HFFc6 (cell line): Measurements from ENCODE around the gene BRINP3. TPM values are rescaled to one million over a fixed set of nuclear protein-coding genes. Genes with fewer than 3 reads are reported as not detected.

Source experiments
- DNase-seq: peaks from one replicate; pipeline ENCODE4 v3.0.0-alpha.2; 2018
- H3K27ac Mint-ChIP-seq: 2 replicates; pipeline ENCODE4 v1.8.0; 2020; ENCODE audit warnings: mild to moderate bottlenecking, mixed read lengths
- H3K27me3 Mint-ChIP-seq: 2 replicates; pipeline ENCODE4 v1.8.0; 2021; ENCODE audit warnings: mild to moderate bottlenecking, moderate library complexity, mixed read lengths; ENCODE audit not compliant: insufficient read depth
- H3K36me3 Mint-ChIP-seq: 2 replicates; pipeline ENCODE4 v1.8.0; 2021; ENCODE audit warnings: low read depth, mixed read lengths
- H3K4me1 Mint-ChIP-seq: 2 replicates; pipeline ENCODE4 v1.8.0; 2020; ENCODE audit warnings: low read depth, mixed read lengths
- H3K4me3 Mint-ChIP-seq: 2 replicates; pipeline ENCODE4 v1.8.0; 2020; ENCODE audit warnings: mild to moderate bottlenecking, moderate library complexity, mixed read lengths
- H3K9me3 Mint-ChIP-seq: 2 replicates; pipeline ENCODE4 v1.8.0; 2020; ENCODE audit warnings: mild to moderate bottlenecking, mixed read lengths
- total RNA-seq, 6 experiments: library from RNA; stranded (reverse); fragmentation: NEBNext Ultra II Directional; extraction: Animal tissue kit (Norgen Biotek cat#: 25700); gene quantifications; 2 replicates in 1 of 6; 3 replicates in 5 of 6; pipeline ENCODE4 v1.2.3, GENCODE V29; 2021
- TF ChIP-seq, protein P1 (sequence below): fragments of 200-600 bp; sonication (generic); IDR thresholded peaks from 2 replicates; pipeline ENCODE4 v1.5.0; 2021; ENCODE audit warnings: antibody characterized with exemption, mild to moderate bottlenecking

BRINP3 gene
- total RNA-seq, 6 experiments from 2014 or later: not detected

DNA sequence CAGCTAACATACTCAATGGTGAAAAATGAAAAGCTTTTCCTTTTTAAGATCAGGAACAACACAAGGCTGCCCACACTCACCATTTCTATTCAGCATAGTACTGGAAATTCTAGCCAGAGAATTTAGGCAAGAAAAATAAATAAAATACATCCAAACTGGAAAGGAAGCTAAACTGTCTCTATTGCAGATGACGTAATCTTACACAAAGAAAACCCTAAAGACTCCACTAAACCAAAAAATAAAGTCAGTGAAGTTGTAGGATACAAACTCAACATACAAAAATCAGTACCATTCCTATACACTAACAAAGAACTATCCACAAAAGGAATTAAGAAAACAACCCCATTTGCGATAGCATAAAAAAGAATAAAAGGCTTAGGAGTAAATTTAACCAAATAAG, 181.2 kb downstream of the BRINP3 start:
- no peaks in the 10 kb centered on the region for H3K4me1 Mint-ChIP-seq
- no peaks in the 10 kb centered on the region for H3K27me3 Mint-ChIP-seq
- no peak overlapping the region for H3K27ac Mint-ChIP-seq
- H3K36me3 Mint-ChIP-seq: 0 out of 2 replicates have a peak, but pooled peaks cover 4% of the 10 kb centered on the region
- no peak for DNase-seq
- H3K9me3 Mint-ChIP-seq: peaks cover 36% of the 10 kb centered on the region
- H3K4me3 Mint-ChIP-seq: no peak overlapping the region
- TF ChIP-seq, protein P1, sequence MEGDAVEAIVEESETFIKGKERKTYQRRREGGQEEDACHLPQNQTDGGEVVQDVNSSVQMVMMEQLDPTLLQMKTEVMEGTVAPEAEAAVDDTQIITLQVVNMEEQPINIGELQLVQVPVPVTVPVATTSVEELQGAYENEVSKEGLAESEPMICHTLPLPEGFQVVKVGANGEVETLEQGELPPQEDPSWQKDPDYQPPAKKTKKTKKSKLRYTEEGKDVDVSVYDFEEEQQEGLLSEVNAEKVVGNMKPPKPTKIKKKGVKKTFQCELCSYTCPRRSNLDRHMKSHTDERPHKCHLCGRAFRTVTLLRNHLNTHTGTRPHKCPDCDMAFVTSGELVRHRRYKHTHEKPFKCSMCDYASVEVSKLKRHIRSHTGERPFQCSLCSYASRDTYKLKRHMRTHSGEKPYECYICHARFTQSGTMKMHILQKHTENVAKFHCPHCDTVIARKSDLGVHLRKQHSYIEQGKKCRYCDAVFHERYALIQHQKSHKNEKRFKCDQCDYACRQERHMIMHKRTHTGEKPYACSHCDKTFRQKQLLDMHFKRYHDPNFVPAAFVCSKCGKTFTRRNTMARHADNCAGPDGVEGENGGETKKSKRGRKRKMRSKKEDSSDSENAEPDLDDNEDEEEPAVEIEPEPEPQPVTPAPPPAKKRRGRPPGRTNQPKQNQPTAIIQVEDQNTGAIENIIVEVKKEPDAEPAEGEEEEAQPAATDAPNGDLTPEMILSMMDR: no peak

DNA sequence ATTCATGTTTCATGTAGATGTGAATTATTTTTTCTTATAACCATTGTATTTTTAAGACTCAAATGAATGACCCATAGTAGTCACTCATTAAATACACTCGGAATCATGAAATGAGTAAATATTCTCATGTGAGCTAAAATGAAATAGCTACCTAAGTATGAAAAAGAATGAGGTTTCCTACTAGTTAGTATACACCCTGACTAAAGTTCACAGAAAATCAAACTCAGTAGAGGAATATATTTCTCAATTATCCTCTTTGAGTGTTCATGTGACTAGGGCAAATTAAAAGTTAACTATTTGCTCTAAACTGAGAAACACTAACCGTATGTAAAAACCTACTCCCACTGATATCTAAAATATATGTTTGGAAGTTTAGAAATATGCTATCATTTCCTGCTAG, 187.8 kb downstream of the BRINP3 start:
- no peaks in the 10 kb centered on the region for H3K4me1 Mint-ChIP-seq
- H3K9me3 Mint-ChIP-seq: peaks cover 25% of the 10 kb centered on the region
- DNase-seq: no peak
- H3K27ac Mint-ChIP-seq: no peak overlapping the region
- H3K27me3 Mint-ChIP-seq: no peaks in the 10 kb centered on the region
- TF ChIP-seq, protein P1: no peak
- no peaks in the 10 kb centered on the region for H3K36me3 Mint-ChIP-seq
- no peak overlapping the region for H3K4me3 Mint-ChIP-seq

DNA sequence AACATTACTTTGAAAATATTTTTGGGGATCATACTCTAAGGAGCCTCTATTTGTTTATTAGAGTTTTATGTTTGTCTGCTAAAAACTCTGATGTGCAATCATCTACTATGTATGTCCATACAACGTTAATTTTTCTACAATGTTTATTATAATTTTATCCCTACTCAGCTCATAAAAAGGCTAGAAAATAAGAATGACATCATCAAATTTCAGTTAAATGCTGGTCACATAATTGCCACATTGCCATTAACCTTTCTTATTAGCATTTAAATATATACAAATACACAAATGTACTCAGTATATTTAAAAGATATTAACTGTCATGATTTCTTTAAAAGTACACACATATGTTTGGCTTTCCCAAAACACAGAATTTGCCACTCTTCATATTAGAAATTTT, 191.6 kb downstream of the BRINP3 start:
- Mint-ChIP-seq H3K27ac (no peak overlapping the region), H3K4me3 (no peak overlapping the region), H3K27me3 (no peaks in the 10 kb centered on the region), H3K36me3 (no peaks in the 10 kb centered on the region), H3K4me1 (no peaks in the 10 kb centered on the region), H3K9me3 (peaks cover 20% of the 10 kb centered on the region; the same call in 1 of the 2 replicates)
- TF ChIP-seq, protein P1: no peak
- no peak for DNase-seq

DNA sequence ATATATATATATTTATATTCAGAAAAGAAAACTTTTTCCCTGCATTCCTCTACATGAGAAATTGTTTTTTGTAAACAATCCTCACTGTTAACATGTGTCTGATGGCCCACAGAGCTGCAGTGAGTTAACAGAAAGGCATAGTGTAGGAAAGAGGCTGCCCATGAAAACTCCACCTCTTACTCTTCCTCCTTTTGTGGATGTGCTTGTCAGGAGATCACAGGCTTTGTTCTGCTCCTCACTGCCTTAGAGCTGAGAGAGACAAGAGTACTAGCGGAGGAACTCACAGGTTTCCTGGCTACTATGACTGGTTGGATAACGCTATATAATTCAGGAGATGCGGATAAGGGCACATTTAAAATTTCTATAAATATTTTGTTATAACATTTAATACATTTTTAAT, 200.6 kb downstream of the BRINP3 start:
- Mint-ChIP-seq H3K36me3 (no peaks in the 10 kb centered on the region), H3K27ac (no peak overlapping the region), H3K9me3 (peaks cover 24% of the 10 kb centered on the region)

DNA sequence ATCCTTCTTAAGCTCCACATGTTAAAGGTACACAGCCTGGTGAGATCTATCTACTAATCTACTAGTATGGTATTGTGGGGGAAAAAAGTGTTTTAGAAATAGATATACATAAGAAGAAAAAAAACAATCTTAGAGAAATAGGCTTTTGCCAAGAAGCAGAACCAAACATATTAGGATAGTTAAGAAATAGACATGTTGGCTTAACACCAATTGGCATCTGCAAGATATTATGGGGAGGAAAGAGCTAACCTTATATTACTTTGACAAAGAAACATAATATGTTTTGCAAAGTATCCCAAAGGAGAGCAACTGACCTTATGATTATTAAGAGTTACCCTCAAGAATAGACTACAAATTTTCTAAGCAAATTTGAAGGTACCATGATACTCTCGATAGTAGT, 202.9 kb downstream of the BRINP3 start:
- no peaks in the 10 kb centered on the region for H3K36me3 Mint-ChIP-seq
- DNase-seq: no peak
- peaks cover 21% of the 10 kb centered on the region for H3K9me3 Mint-ChIP-seq
- no peaks in the 10 kb centered on the region for H3K4me1 Mint-ChIP-seq
- TF ChIP-seq, protein P1: no peak
- H3K27ac Mint-ChIP-seq: no peak overlapping the region
- H3K4me3 Mint-ChIP-seq: no peak overlapping the region
- no peaks in the 10 kb centered on the region for H3K27me3 Mint-ChIP-seq

More for the DNA sequence above, 200.6 kb downstream of the BRINP3 start:
- TF ChIP-seq, protein P1: no peak
- no peaks in the 10 kb centered on the region for H3K27me3 Mint-ChIP-seq
- DNase-seq: no peak
- H3K4me1 Mint-ChIP-seq: no peaks in the 10 kb centered on the region
- H3K4me3 Mint-ChIP-seq: no peak overlapping the region

DNA sequence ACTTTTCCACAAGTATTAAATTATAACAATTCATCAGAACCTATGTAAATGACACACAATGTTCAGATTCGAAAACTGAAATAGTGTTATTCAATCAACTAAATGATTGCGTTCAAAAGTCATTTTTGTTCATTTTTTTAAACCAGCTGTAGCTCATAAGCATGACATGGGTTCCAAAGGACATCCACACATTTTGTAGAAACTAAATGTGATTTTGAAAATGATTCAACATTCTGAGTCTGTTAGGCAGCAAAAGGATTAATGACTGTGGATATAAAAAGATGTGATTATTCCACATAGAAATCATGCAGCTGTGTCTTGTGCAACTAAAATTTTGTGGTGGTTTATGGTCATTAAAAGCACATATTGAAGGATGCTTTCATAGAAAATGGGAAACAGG, 204.5 kb downstream of the BRINP3 start:
- Mint-ChIP-seq H3K27ac (no peak overlapping the region), H3K9me3 (peaks cover 19% of the 10 kb centered on the region), H3K4me3 (no peak overlapping the region), H3K36me3 (no peaks in the 10 kb centered on the region), H3K27me3 (no peaks in the 10 kb centered on the region), H3K4me1 (no peaks in the 10 kb centered on the region)
- TF ChIP-seq, protein P1: no peak
- DNase-seq: no peak
